ENCODE results near the gene NEBL.

NEBL gene

GRCh38 chr10:20863008-20863407 is 34.1 kb downstream of the NEBL start:
- no peak for TF ChIP-seq CTCF (conservative IDR thresholded peaks at IDR 0.05; ENCODE audit: low read depth, low read length)
- H3K4me3 ChIP-seq (ENCODE audit: low read depth, low read length), result no peak overlapping the region
- no peak for DNase-seq (ENCODE audit: low read depth)

GRCh38 chr10:20858292-20859124 is 38.6 kb downstream of the NEBL start:
- peak; percentile 74 for DNase-seq (ENCODE audit: low read depth)
- TF ChIP-seq CTCF (conservative IDR thresholded peaks at IDR 0.05; ENCODE audit: low read depth, low read length), result peak; percentile 58
- H3K4me3 ChIP-seq (ENCODE audit: low read depth, low read length), result no peak overlapping the region

- no peak overlapping the region for H3K4me3 ChIP-seq (ENCODE audit: low read depth, low read length)
- no peak for DNase-seq (ENCODE audit: low read depth)
- no peak for TF ChIP-seq CTCF (conservative IDR thresholded peaks at IDR 0.05; ENCODE audit: low read depth, low read length)
These were observed 40.6 kb downstream of the NEBL start for GRCh38 chr10:20856484-20856883.

GRCh38 chr10:20855398-20856038 is 41.6 kb downstream of the NEBL start:
- TF ChIP-seq CTCF (conservative IDR thresholded peaks at IDR 0.05; ENCODE audit: low read depth, low read length), result peak; percentile 57
- DNase-seq (ENCODE audit: low read depth), result peak; percentile 72

GRCh38 chr10:20853276-20853675 is 43.8 kb downstream of the NEBL start:
- no peak for TF ChIP-seq CTCF (conservative IDR thresholded peaks at IDR 0.05; ENCODE audit: low read depth, low read length)
- H3K4me3 ChIP-seq (ENCODE audit: low read depth, low read length), result no peak overlapping the region
- no peak for DNase-seq (ENCODE audit: low read depth)

More at GRCh38 chr10:20855398-20856038, 41.6 kb downstream of the NEBL start:
- H3K4me3 ChIP-seq (ENCODE audit: low read depth, low read length), result no peak overlapping the region

GRCh38 chr10:20852303-20852702 is 44.8 kb downstream of the NEBL start:
- TF ChIP-seq CTCF (conservative IDR thresholded peaks at IDR 0.05; ENCODE audit: low read depth, low read length), result no peak
- DNase-seq (ENCODE audit: low read depth), result no peak
- H3K4me3 ChIP-seq (ENCODE audit: low read depth, low read length), result no peak overlapping the region
